GM18508 (cell line): ENCODE measurements around the gene PPP1R9B.

Experiments used
- ATAC-seq: cut with Tn5 transposase; IDR thresholded peaks from one replicate; pipeline ENCODE4 v1.9.1; 2021; ENCODE audit warnings: moderate number of reproducible peaks; ENCODE audit not compliant: insufficient read depth, unreplicated experiment

Gene PPP1R9B

GRCh38 chr17:50175035-50175807 lies 24.7 kb upstream of the PPP1R9B start:
- no peak for ATAC-seq

- no peak for ATAC-seq
These were observed 24.0 kb upstream of the PPP1R9B start for GRCh38 chr17:50174444-50174843.

GRCh38 chr17:50173335-50173941 lies 23.0 kb upstream of the PPP1R9B start:
- no peak for ATAC-seq

- no peak for ATAC-seq
These were observed 22.5 kb upstream of the PPP1R9B start for GRCh38 chr17:50172936-50173334.

GRCh38 chr17:50172130-50172529 lies 21.7 kb upstream of the PPP1R9B start:
- no peak for ATAC-seq

GRCh38 chr17:50171371-50172071 lies 21.0 kb upstream of the PPP1R9B start:
- no peak for ATAC-seq

GRCh38 chr17:50170662-50171370 lies 20.3 kb upstream of the PPP1R9B start:
- ATAC-seq: no peak

- no peak for ATAC-seq
These were observed 19.5 kb upstream of the PPP1R9B start for GRCh38 chr17:50169881-50170459.

GRCh38 chr17:50169121-50169764 lies 18.8 kb upstream of the PPP1R9B start:
- ATAC-seq: no peak

GRCh38 chr17:50168319-50168718 lies 17.8 kb upstream of the PPP1R9B start:
- ATAC-seq: no peak

- no peak for ATAC-seq
These were observed 16.9 kb upstream of the PPP1R9B start for GRCh38 chr17:50167371-50167770.

- no peak for ATAC-seq
These were observed 16.2 kb upstream of the PPP1R9B start for GRCh38 chr17:50166518-50167181.

GRCh38 chr17:50165867-50166517 lies 15.5 kb upstream of the PPP1R9B start, which contains the start of gene SGCA:
Gene SGCA, plus strand, starts transcription at chr17:50166005. Its CDS starts 36 bp downstream, at chr17:50166041.
- ATAC-seq: no peak

GRCh38 chr17:50165466-50165865 lies 15.0 kb upstream of the PPP1R9B start:
- no peak for ATAC-seq

- ATAC-seq: no peak
These were observed 14.6 kb upstream of the PPP1R9B start for GRCh38 chr17:50165066-50165465.

- ATAC-seq: no peak
These were observed 14.2 kb upstream of the PPP1R9B start for GRCh38 chr17:50164697-50164988.

- no peak for ATAC-seq
These were observed 13.6 kb upstream of the PPP1R9B start for GRCh38 chr17:50163843-50164696.
